GM12801 (cell line): ENCODE data around the gene VPS13C.

Experiments used
- TF ChIP-seq, protein P1 (sequence below): IDR thresholded peaks from one replicate; pipeline ENCODE4 v1.5.1; 2011; ENCODE audit warnings: control low read depth; ENCODE audit not compliant: insufficient read length; ENCODE audit errors: extremely low read depth

Gene VPS13C

DNA sequence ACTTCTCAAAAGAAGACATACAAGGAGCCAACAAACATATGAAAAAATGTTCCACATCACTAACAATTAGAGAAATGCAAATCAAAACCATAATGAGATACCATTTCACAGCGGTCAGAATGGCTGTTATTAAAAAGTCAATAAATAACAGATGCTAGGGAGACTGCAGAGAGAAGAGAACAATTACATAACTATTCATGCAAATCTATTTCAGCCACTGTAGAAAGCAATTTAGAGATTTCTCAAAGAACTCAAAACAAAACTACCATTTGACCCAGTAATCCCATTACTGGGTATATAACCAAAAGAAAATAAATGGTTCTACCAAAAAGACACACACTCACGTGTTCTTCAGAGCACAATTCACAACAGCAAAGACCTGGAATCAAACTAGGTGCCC is 116.3 kb downstream of the VPS13C start:
- TF ChIP-seq, protein P1, sequence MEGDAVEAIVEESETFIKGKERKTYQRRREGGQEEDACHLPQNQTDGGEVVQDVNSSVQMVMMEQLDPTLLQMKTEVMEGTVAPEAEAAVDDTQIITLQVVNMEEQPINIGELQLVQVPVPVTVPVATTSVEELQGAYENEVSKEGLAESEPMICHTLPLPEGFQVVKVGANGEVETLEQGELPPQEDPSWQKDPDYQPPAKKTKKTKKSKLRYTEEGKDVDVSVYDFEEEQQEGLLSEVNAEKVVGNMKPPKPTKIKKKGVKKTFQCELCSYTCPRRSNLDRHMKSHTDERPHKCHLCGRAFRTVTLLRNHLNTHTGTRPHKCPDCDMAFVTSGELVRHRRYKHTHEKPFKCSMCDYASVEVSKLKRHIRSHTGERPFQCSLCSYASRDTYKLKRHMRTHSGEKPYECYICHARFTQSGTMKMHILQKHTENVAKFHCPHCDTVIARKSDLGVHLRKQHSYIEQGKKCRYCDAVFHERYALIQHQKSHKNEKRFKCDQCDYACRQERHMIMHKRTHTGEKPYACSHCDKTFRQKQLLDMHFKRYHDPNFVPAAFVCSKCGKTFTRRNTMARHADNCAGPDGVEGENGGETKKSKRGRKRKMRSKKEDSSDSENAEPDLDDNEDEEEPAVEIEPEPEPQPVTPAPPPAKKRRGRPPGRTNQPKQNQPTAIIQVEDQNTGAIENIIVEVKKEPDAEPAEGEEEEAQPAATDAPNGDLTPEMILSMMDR: no peak

DNA sequence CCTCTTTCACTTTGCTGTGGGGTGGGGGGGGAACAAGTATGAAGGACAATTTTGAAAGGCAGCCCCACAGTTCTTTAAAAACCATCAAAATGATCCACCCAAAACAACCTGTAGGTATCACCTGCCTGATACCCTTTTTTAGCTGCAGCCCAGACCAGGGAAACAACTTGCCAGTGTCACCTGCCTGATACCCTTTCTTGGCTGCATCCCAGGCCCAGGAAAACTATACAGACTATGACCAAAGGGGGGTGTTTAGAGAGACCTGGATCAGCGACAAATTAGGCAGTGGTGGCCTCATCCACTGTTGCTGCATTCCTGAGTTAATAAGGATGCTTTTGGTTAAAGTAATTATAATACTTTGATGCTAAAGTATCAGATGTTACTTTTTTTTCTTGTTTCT is 122.0 kb downstream of the VPS13C start:
- TF ChIP-seq, protein P1: no peak

DNA sequence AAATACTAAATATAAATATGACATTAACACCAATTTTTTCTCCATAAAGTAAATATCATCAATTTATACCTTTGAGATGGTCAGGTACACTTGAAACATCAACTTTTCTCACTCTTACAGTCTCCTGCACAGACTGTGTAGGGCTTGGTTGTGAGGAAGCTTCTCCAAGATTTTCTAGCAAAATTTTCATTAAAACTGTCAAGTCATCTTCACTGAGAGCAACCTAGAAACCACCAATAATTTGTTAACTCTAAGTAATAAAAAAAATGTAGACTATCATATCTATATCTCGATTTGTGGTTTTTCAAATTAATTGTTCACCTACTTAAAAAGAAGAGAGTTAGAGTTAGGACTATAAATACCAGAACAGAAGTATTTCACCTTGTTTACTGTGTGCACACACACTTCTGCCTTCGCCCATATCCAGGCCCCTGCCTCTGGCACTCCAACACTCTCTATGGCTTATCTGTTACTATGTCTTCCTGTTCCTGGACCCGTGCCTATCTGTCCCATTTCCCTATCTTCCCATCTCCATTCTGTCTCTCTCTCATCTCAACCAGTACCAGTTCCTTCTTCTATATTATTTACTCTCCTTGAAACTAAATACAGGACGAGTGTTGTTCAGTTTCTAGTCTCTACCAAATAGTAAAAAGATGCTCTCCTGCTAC is 123.6 kb downstream of the VPS13C start:
- TF ChIP-seq, protein P1: no peak

DNA sequence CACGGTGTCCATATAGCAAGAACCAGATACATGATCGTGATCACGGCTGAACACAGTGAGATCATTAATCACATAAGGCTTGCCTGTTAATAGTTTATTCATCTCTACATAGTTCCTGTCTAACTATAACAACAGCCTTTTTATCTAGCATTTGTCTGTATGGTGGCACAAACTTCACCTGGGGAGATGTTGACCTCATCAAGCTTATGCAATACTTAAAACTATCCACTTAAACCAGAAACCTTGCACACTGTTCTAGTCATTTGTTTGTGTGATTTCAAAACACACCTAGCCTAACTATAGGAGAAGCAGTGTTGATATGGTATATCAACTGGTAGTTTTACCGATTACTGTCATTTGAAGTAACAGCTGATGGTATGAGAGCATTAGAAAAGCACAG is 124.8 kb downstream of the VPS13C start:
- TF ChIP-seq, protein P1: no peak

DNA sequence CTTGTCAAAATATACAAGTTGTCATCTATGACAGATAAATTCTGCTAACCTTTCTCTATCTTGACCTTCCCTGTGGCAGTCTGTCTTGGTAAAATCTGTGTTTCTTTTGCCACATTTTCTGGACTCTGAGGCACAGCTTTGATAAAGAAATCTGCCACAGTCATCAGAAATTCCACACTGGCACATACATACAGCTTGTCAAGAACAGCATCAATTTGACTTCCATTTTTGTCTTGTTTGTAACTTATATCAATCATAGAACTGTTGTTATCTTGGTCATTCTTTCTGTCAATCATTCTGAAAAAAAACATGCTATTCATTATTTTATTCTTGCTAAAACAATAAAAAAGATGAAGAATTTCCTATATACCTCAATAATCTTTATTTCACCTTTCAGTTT is 130.8 kb downstream of the VPS13C start:
- TF ChIP-seq, protein P1: no peak

DNA sequence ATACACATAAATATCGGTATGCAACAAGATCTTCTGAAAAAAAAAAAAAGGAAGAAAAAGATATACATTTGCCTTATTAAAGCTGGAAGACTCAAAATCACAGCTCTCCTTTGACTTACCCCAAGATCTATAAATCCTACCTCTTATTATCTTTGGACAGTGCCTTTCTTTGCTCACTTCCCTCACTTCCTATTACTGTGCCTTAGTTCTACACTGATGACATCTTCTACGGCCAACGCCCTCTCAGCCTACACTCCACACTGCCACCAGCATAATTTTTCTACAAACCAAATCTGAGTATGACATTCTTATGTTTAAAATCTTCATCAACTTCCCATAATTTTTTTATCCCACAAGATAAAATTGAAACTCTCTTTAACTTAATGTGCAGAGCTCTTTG is 137.1 kb downstream of the VPS13C start:
- TF ChIP-seq, protein P1: no peak

DNA sequence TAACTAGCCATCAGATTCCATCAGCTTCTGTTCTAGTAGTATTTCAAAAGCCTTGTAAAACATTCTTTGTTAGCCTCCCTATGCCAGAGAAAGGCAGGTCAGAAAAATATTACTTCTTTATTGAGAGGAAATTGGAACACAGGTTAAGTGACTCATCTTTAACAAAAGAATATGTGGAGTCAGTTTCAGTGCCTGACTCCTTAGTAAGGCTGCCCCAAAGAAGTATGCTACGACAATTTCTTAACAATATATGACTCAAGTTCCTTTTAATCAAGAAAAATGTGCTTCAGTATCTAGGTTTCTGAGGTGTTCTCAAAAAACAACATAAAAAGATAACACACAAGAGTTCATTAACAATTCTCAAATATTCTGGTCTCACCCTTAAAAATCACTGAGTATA is 139.2 kb downstream of the VPS13C start:
- TF ChIP-seq, protein P1: no peak
